IPS-18a (cell line): ENCODE results near the gene CD24.

Experiments
- H3K27ac ChIP-seq: one replicate; pipeline ENCODE4 v1.5.1; 2013; ENCODE audit warnings: low read length
- H3K27me3 ChIP-seq: one replicate; pipeline ENCODE4 v1.6.1; 2013; ENCODE audit warnings: mild to moderate bottlenecking, low read length; ENCODE audit not compliant: control insufficient read depth, insufficient read depth
- H3K36me3 ChIP-seq: one replicate; pipeline ENCODE4 v1.6.1; 2013; ENCODE audit warnings: low read depth, low read length; ENCODE audit not compliant: control insufficient read depth
- H3K4me1 ChIP-seq: one replicate; pipeline ENCODE4 v1.6.1; 2013; ENCODE audit warnings: low read depth, low read length; ENCODE audit not compliant: control insufficient read depth
- H3K4me3 ChIP-seq: one replicate; pipeline ENCODE4 v1.5.1; 2013; ENCODE audit warnings: low read length
- H3K9ac ChIP-seq: one replicate; pipeline ENCODE4 v1.6.1; 2013; ENCODE audit warnings: mild to moderate bottlenecking, low read length, moderate library complexity
- H3K9me3 ChIP-seq: one replicate; pipeline ENCODE4 v1.6.1; 2013; ENCODE audit warnings: low read depth, low read length; ENCODE audit not compliant: control insufficient read depth

The CD24 gene

GRCh38 chr6:106966671-106967640 lies 7.6 kb downstream of the CD24 start:
- H3K9ac ChIP-seq = no peak overlapping the region
- no peak overlapping the region for H3K4me3 ChIP-seq
- peaks cover 12% of the 10 kb centered on the region for H3K36me3 ChIP-seq
- H3K9me3 ChIP-seq = no peaks in the 10 kb centered on the region
- no peaks in the 10 kb centered on the region for H3K27me3 ChIP-seq
- no peaks in the 10 kb centered on the region for H3K4me1 ChIP-seq
- H3K27ac ChIP-seq = no peak overlapping the region

- no peak overlapping the region for H3K9ac ChIP-seq
- no peaks in the 10 kb centered on the region for H3K4me1 ChIP-seq
- H3K9me3 ChIP-seq = no peaks in the 10 kb centered on the region
- no peak overlapping the region for H3K27ac ChIP-seq
- no peak overlapping the region for H3K4me3 ChIP-seq
- no peaks in the 10 kb centered on the region for H3K27me3 ChIP-seq
- H3K36me3 ChIP-seq = peaks cover 7% of the 10 kb centered on the region
Observed at GRCh38 chr6:106966229-106966628, 8.3 kb downstream of the CD24 start.

- no peaks in the 10 kb centered on the region for H3K9me3 ChIP-seq
- peaks cover 3% of the 10 kb centered on the region for H3K36me3 ChIP-seq
- H3K27ac ChIP-seq = no peak overlapping the region
- no peaks in the 10 kb centered on the region for H3K4me1 ChIP-seq
- no peak overlapping the region for H3K9ac ChIP-seq
- no peaks in the 10 kb centered on the region for H3K27me3 ChIP-seq
- no peak overlapping the region for H3K4me3 ChIP-seq
Observed at GRCh38 chr6:106964954-106965353, 9.6 kb downstream of the CD24 start.

GRCh38 chr6:106964099-106964498 lies 10.4 kb downstream of the CD24 start:
- Histone ChIP-seq H3K9me3 (no peaks in the 10 kb centered on the region), H3K4me1 (no peaks in the 10 kb centered on the region), H3K4me3 (no peak overlapping the region), H3K36me3 (peaks cover 3% of the 10 kb centered on the region), H3K9ac (no peak overlapping the region), H3K27ac (no peak overlapping the region), H3K27me3 (no peaks in the 10 kb centered on the region)

GRCh38 chr6:106963544-106963943 lies 11.0 kb downstream of the CD24 start:
- no peak overlapping the region for H3K9ac ChIP-seq
- no peak overlapping the region for H3K27ac ChIP-seq
- H3K4me3 ChIP-seq = no peak overlapping the region
- no peaks in the 10 kb centered on the region for H3K9me3 ChIP-seq
- no peaks in the 10 kb centered on the region for H3K36me3 ChIP-seq
- no peaks in the 10 kb centered on the region for H3K4me1 ChIP-seq
- no peaks in the 10 kb centered on the region for H3K27me3 ChIP-seq

- H3K4me1 ChIP-seq = no peaks in the 10 kb centered on the region
- H3K4me3 ChIP-seq = no peak overlapping the region
- H3K36me3 ChIP-seq = no peaks in the 10 kb centered on the region
- H3K9ac ChIP-seq = no peak overlapping the region
- H3K27ac ChIP-seq = no peak overlapping the region
- no peaks in the 10 kb centered on the region for H3K27me3 ChIP-seq
- H3K9me3 ChIP-seq = no peaks in the 10 kb centered on the region
Observed at GRCh38 chr6:106961801-106962200, 12.7 kb downstream of the CD24 start.

- Histone ChIP-seq H3K9me3 (no peaks in the 10 kb centered on the region), H3K27me3 (no peaks in the 10 kb centered on the region), H3K9ac (no peak overlapping the region), H3K4me1 (no peaks in the 10 kb centered on the region), H3K27ac (no peak overlapping the region), H3K36me3 (no peaks in the 10 kb centered on the region), H3K4me3 (no peak overlapping the region)
Observed at GRCh38 chr6:106961136-106961535, 13.4 kb downstream of the CD24 start.

GRCh38 chr6:106959985-106960384 lies 14.5 kb downstream of the CD24 start:
- no peaks in the 10 kb centered on the region for H3K9me3 ChIP-seq
- no peaks in the 10 kb centered on the region for H3K36me3 ChIP-seq
- H3K27me3 ChIP-seq = no peaks in the 10 kb centered on the region
- H3K27ac ChIP-seq = no peak overlapping the region
- H3K9ac ChIP-seq = no peak overlapping the region
- H3K4me3 ChIP-seq = no peak overlapping the region
- H3K4me1 ChIP-seq = no peaks in the 10 kb centered on the region

- Histone ChIP-seq H3K9me3 (no peaks in the 10 kb centered on the region), H3K4me1 (no peaks in the 10 kb centered on the region), H3K9ac (no peak overlapping the region), H3K27ac (no peak overlapping the region), H3K27me3 (no peaks in the 10 kb centered on the region), H3K4me3 (no peak overlapping the region), H3K36me3 (no peaks in the 10 kb centered on the region)
Observed at GRCh38 chr6:106939848-106940247, 34.7 kb downstream of the CD24 start.

GRCh38 chr6:106939208-106939607 lies 35.3 kb downstream of the CD24 start:
- Histone ChIP-seq H3K9me3 (no peaks in the 10 kb centered on the region), H3K27ac (no peak overlapping the region), H3K4me1 (no peaks in the 10 kb centered on the region), H3K27me3 (no peaks in the 10 kb centered on the region), H3K4me3 (no peak overlapping the region), H3K36me3 (no peaks in the 10 kb centered on the region), H3K9ac (no peak overlapping the region)

GRCh38 chr6:106927531-106928398 lies 46.8 kb downstream of the CD24 start:
- H3K9me3 ChIP-seq = no peaks in the 10 kb centered on the region
- H3K4me3 ChIP-seq = no peak overlapping the region
- no peak overlapping the region for H3K27ac ChIP-seq

More at GRCh38 chr6:106927531-106928398, 46.8 kb downstream of the CD24 start:
- Histone ChIP-seq H3K9ac (no peak overlapping the region), H3K36me3 (no peaks in the 10 kb centered on the region), H3K4me1 (peaks cover 16% of the 10 kb centered on the region), H3K27me3 (no peaks in the 10 kb centered on the region)
